HCT116 (cell line): ENCODE measurements around the gene NBPF4. TPM values are rescaled to one million over a fixed set of nuclear protein-coding genes. Genes with fewer than 3 reads are reported as not detected.

Source experiments
- ATAC-seq: fragments of 200-7000 bp; cut with Tn5 transposase; 2 replicates; pipeline ENCODE4 v1.9.1; 2020; ENCODE audit warnings: mild to moderate bottlenecking, moderate library complexity
- BruUV-seq: library from RNA; stranded (reverse); fragments of 400-500 nt; replicated peaks from 2 replicates; lab custom pipeline; 2021; lab: Mats Ljungman, UMichigan
- CTCF ChIA-PET: fragments of 300-600 bp; sonication (Branson Sonifier 250); formaldehyde crosslinking; loops from one replicate; lab custom pipeline; 2021; ENCODE audit warnings: antibody characterized with exemption; lab: Charles Lee
- POLR2A ChIA-PET: fragments of 300-600, 350-600 bp; sonication (Branson Sonifier 250); formaldehyde crosslinking; loops from one replicate; lab custom pipeline; 2021; ENCODE audit warnings: antibody characterized with exemption; lab: Charles Lee
- RAD21 ChIA-PET, 2 experiments: fragments of 300-600 bp; sonication (Branson Sonifier 250); formaldehyde crosslinking; loops; one replicate each; lab custom pipeline; 2023; ENCODE audit warnings: low total read pairs in 2 of 2; ENCODE audit not compliant: uncharacterized antibody in 2 of 2, unreplicated experiment in 2 of 2, low non-redundant PET in 1 of 2; lab: Charles Lee
- DNase-seq: peaks from one replicate; pipeline ENCODE4 v3.0.0-alpha.2; 2010; ENCODE audit warnings: low read depth, low spot score
- H2AFZ ChIP-seq: fragments of 200-600 bp; shearing (Covaris generic), sonication (generic); 2 replicates; pipeline ENCODE4 v1.6.1; 2017; ENCODE audit warnings: low read depth, mixed run types, mixed read lengths, antibody characterized with exemption, low read length; ENCODE audit not compliant: poor library complexity, severe bottlenecking
- H3K27ac ChIP-seq: 2 replicates; pipeline ENCODE4 v1.5.1; 2012; ENCODE audit warnings: low read depth, low read length
- H3K27me3 ChIP-seq: fragments of 200-600 bp; sonication (generic); 2 replicates; pipeline ENCODE4 v1.6.1; 2016; ENCODE audit warnings: mixed run types, low read length, mixed read lengths; ENCODE audit not compliant: insufficient read depth
- H3K36me3 ChIP-seq, 2 experiments: fragments of 200-500 bp in 1 of 2; fragments of 200-600 bp in 1 of 2; sonication (Bioruptor generic) in 1 of 2; sonication (generic) in 1 of 2; 2 replicates each; pipeline versions ENCODE4 v1.5.1 to v1.6.1; 2014 to 2016; ENCODE audit warnings: low read length in 2 of 2, inconsistent platforms in 1 of 2, mixed read lengths in 1 of 2, mixed run types in 1 of 2; ENCODE audit not compliant: insufficient read depth in 2 of 2, control insufficient read depth in 1 of 2
- H3K4me1 ChIP-seq, 2 experiments: fragments of 200-600 bp in 1 of 2; sonication (generic) in 1 of 2; 2 replicates each; pipeline versions ENCODE4 v1.5.1 to v1.6.1; 2012 to 2017; ENCODE audit warnings: low read length in 2 of 2, inconsistent platforms in 1 of 2, mild to moderate bottlenecking in 1 of 2, mixed read lengths in 1 of 2, mixed run types in 1 of 2, moderate library complexity in 1 of 2; ENCODE audit not compliant: insufficient read depth in 2 of 2, control insufficient read depth in 1 of 2
- H3K4me2 ChIP-seq: fragments of 200-600 bp; sonication (generic); 2 replicates; pipeline ENCODE4 v1.6.1; 2017; ENCODE audit warnings: mixed run types, low read length, mixed read lengths
- H3K4me3 ChIP-seq, 2 experiments: fragments of 200-600 bp in 1 of 2; sonication (generic) in 1 of 2; replicated peaks in 1 of 2; 2 replicates each; pipeline ENCODE4 v1.5.1; 2011 to 2016; ENCODE audit warnings: low read length in 2 of 2, control low read depth in 1 of 2, low read depth in 1 of 2, mild to moderate bottlenecking in 1 of 2, mixed read lengths in 1 of 2, mixed run types in 1 of 2
- H3K79me2 ChIP-seq: fragments of 200-600 bp; sonication (generic); 2 replicates; pipeline ENCODE4 v1.6.1; 2017; ENCODE audit warnings: mild to moderate bottlenecking, mixed run types, low read length, moderate library complexity, mixed read lengths; ENCODE audit not compliant: insufficient read depth
- H3K9ac ChIP-seq: fragments of 200-600 bp; sonication (generic); 2 replicates; pipeline ENCODE4 v1.6.1; 2016; ENCODE audit warnings: low read length, mixed read lengths
- H3K9me2 ChIP-seq: fragments of 200-600 bp; sonication (generic), shearing (Covaris generic); 2 replicates; pipeline ENCODE4 v1.6.1; 2017; ENCODE audit warnings: mixed run types, mild to moderate bottlenecking, moderate library complexity; ENCODE audit not compliant: insufficient read depth
- H3K9me3 ChIP-seq, 2 experiments: fragments of 200-500 bp in 1 of 2; fragments of 200-600 bp in 1 of 2; sonication (Bioruptor generic) in 1 of 2; sonication (generic) in 1 of 2; 2 replicates each; pipeline ENCODE4 v1.6.1; 2014 to 2017; ENCODE audit warnings: low read length in 2 of 2, mixed read lengths in 2 of 2, inconsistent platforms in 1 of 2, low read depth in 1 of 2, mild to moderate bottlenecking in 1 of 2, mixed run types in 1 of 2, moderate library complexity in 1 of 2; ENCODE audit not compliant: control insufficient read depth in 1 of 2, insufficient read depth in 1 of 2
- H4K20me1 ChIP-seq: fragments of 200-600 bp; sonication (generic), shearing (Covaris generic); 2 replicates; pipeline ENCODE4 v1.6.1; 2017; ENCODE audit warnings: mixed run types, mild to moderate bottlenecking, moderate library complexity; ENCODE audit not compliant: insufficient read depth
- MAX ChIP-seq: IDR thresholded peaks from 2 replicates; pipeline ENCODE4 v1.6.1; 2012
- RAD21 ChIP-seq: IDR thresholded peaks from 2 replicates; pipeline ENCODE4 v1.6.1; 2012; ENCODE audit warnings: low read depth, mild to moderate bottlenecking
- intact Hi-C: fragments of 100-400 bp; cut with micrococcal nuclease; formaldehyde crosslinking; loops from 2 replicates; pipeline ENCODE4 v1.10.0; 2022
- total RNA-seq: library from RNA; stranded (reverse); gene quantifications from one replicate; pipeline ENCODE4 v1.2.1, GENCODE V29; 2021; ENCODE audit not compliant: unreplicated experiment
- TF ChIP-seq, protein P1 (sequence below), 3 experiments: fragments of 200-600 bp in 1 of 3; sonication (generic) in 1 of 3; IDR thresholded peaks in 2 of 3; conservative IDR thresholded peaks in 1 of 3; 2 replicates each; pipeline ENCODE4 v1.5.1; 2012 to 2017; ENCODE audit warnings: low read depth in 2 of 3, low read length in 2 of 3, antibody characterized with exemption in 1 of 3, borderline replicate concordance in 1 of 3, control low read depth in 1 of 3, mild to moderate bottlenecking in 1 of 3, mixed read lengths in 1 of 3, mixed run types in 1 of 3, moderate library complexity in 1 of 3; ENCODE audit not compliant: insufficient read depth in 1 of 3

The NBPF4 gene
- total RNA-seq, 1 experiment from 2014 or later, result not detected

DNA sequence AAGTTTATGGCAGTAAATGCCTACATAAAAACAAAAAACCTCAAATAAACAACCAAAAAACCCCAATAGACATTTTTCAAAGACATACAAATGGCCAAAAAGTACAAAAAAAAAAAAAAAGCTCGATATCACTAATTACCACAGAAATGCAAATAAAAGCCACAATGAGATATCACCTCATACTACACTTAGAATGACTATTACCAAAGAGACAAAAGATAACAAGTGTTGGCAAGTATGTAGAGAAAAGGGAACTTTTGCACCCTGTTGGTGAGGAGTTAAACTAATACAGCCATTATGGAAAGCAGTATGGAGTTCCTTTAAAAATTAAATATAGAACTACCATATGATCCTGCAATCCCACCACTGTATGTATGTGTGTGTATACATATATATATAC is 64.9 kb downstream of the NBPF4 start:
- Histone ChIP-seq H4K20me1 (no peaks in the 10 kb centered on the region), H3K79me2 (peaks cover 25% of the 10 kb centered on the region), H3K4me2 (no peak overlapping the region), H3K36me3 (peaks cover 9 to 19% of the 10 kb centered on the region in 2 experiments; a peak in 3 of 4 replicates), H3K9ac (no peak overlapping the region), H3K4me1 (peaks cover 0 to 17% of the 10 kb centered on the region in 2 experiments; a peak in 2 of 4 replicates), H3K9me2 (no peaks in the 10 kb centered on the region), H3K9me3 (peaks cover 0 to 6% of the 10 kb centered on the region in 2 experiments; a peak in 2 of 4 replicates), H3K4me3 (no peak overlapping the region), H2AFZ (no peak overlapping the region), H3K27me3 (no peaks in the 10 kb centered on the region)
- DNase-seq (no peak), ATAC-seq (no peak)
- ChIA-PET CTCF (no interaction called here), RAD21 (no interaction called here)
- BruUV-seq, result no TSS peak
- TF ChIP-seq MAX (no peak), RAD21 (no peak)
- TF ChIP-seq, protein P1, sequence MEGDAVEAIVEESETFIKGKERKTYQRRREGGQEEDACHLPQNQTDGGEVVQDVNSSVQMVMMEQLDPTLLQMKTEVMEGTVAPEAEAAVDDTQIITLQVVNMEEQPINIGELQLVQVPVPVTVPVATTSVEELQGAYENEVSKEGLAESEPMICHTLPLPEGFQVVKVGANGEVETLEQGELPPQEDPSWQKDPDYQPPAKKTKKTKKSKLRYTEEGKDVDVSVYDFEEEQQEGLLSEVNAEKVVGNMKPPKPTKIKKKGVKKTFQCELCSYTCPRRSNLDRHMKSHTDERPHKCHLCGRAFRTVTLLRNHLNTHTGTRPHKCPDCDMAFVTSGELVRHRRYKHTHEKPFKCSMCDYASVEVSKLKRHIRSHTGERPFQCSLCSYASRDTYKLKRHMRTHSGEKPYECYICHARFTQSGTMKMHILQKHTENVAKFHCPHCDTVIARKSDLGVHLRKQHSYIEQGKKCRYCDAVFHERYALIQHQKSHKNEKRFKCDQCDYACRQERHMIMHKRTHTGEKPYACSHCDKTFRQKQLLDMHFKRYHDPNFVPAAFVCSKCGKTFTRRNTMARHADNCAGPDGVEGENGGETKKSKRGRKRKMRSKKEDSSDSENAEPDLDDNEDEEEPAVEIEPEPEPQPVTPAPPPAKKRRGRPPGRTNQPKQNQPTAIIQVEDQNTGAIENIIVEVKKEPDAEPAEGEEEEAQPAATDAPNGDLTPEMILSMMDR (IDR thresholded peaks at IDR 0.05 in 2 of 3, conservative IDR thresholded peaks at IDR 0.05 in 1 of 3; ENCODE audit: borderline replicate concordance in 1 of 3, insufficient read depth in 1 of 3, low read depth in 2 of 3, low read length in 2 of 3), result no peak
- TF ChIP-seq, all 23 proteins: peak for 0
- intact Hi-C loops, result no loop called here
- POLR2A ChIA-PET, result no interaction called here
- no peak overlapping the region for H3K27ac ChIP-seq

Other genes with a start within 250 kb of the NBPF4 start
- 23.6 TPM for gene SLC25A24, start 43.7 kb downstream of the NBPF4 start, total RNA-seq
- not detected for gene NBPF6, start 206.3 kb upstream of the NBPF4 start, total RNA-seq